NCI-H82 (cell line): ENCODE measurements around the gene C11orf86.
"Not testable (repeated sequence)": the region's sequence is repeated elsewhere in the genome, so short reads cannot be mapped to it uniquely, and the experiment has no call there.

Experiments used
- DNase-seq: peaks from one replicate; lab custom pipeline; 2025; lab: John Stamatoyannopoulos, UW

The C11orf86 gene

DNA sequence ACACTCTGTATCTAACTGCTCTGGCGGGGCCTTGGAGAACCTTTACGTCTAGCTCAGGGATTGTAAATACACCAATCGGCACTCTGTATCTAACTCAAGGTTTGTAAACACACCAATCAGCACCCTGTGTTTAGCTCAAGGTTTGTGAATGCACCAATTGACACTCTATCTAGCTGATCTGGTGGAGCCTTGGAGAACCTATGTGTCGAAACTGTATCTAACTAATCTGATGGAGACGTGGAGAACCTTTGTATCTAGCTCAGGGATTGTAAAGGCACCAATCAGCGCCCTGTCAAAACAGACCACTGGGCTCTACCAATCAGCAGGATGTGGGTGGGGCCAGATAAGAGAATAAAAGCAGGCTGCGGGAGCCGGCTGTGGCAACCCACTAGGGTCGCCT lies 14.3 kb downstream of the C11orf86 start:
- DNase-seq, result not testable (repeated sequence)

DNA sequence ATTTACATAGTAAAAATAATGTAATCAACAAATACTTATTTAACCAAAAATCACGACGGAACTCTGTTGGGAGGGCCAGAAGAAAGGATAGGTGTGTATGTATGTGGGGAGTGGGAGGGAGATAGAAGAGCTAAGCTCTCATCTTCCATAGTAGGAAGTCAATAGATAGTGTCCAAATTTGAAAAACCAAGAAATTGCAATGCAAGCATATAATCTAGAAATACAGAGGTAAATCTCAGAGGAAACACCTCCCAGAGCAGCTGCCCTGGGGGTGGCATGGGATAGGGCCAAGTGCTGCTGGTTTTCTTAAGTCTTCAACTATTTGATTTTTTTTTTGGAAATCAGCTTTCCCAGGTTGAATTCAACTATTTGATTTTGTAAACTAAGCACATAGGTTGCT lies 16.9 kb downstream of the C11orf86 start:
- DNase-seq, result no peak

DNA sequence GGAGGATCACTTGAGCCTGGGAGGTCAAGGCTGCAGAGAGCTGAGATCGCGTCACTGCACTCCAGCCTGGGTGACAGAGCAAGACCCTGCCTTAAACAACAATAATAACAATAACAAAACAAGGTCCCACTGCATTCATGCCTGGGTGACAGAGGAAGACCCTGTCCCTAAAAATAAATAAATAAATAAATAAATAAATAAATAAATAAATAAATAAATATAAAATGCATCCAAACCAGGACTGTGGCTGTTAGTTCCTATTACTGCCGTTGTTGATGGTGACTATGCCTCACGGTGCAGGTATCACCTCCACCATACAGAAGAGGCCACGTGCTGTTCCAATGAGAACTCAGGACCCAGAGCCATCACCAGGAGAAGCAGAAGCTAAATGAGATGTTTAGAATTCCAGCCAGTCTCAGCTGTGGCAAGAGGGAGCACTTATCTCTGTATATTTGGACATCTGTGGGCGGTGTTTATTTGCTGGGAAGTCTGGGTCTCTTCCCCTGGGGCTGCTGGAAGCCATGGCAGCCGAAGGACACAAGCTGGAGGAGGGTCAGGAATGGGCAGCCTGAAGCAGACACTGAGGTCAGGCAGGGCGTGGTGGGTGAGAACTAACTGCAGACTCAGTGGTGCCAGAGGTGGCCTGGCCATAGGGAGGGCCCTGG lies 21.6 kb downstream of the C11orf86 start:
- no peak for DNase-seq

DNA sequence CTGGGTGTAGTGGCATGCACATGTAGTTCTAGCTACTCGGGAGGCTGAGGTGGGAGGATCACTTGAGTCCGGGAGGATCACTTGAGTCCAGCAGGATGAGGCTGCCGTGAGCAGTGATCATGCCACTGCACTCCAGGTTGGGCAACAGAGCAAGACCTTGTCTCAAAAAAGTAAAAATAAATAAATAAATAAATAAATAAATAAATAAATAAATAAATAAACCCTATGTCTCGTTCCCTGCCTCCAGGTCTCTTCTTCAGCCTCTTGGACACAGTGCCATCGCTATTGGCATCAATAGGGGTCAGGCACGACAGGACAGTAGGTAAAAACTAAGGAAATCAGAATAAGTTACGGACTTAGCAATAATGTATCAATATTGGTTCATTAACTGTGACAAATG lies 24.5 kb downstream of the C11orf86 start:
- no peak for DNase-seq

DNA sequence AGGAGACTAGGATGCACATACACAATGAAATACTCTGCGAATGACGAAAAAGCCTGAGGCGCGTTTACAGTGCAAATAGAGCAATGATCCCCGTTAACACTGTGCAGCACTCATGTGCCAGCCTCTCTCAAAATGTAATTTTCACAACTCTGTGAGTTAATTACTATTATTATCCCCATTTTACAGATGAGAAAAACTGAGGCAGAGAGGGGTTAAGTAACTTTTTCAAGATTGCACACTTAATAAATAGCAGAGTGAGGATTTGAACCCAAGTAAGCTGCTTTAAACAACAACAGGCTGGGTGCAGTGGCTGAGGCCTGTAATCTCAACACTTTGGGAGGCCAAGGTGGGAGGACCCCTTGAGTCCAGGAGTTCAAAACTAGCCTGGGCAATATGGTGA lies 26.2 kb downstream of the C11orf86 start:
- DNase-seq, result no peak

DNA sequence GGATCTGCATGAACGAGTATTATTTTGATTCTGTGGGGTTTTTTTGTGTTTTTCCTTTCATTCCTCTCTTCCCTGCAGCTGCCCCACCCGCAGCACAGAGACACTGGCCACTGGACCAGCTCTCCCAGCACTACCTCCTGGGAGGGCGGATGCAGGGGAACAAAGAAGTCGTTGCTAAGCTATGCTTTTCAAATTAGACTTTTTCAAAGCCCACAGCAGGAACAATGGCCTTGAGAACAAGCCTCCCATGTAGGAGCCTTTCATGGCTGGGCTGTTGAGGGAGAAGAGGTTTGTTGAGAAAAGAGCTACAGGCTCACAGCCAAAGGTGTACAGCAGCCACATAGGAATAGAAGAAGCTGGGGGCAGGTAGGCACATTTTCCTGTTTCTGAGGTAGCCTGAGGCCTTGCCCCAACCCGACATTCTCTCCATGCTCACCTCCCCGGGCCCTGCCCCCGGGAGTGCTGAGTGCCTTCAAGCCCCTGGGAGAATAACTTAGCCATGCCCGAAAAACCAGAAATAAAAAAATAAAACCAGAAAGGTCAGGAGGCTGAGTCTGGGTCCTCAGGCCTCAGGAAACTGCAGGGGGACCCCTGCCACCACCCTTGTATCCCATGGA lies 27.3 kb downstream of the C11orf86 start:
- no peak for DNase-seq

DNA sequence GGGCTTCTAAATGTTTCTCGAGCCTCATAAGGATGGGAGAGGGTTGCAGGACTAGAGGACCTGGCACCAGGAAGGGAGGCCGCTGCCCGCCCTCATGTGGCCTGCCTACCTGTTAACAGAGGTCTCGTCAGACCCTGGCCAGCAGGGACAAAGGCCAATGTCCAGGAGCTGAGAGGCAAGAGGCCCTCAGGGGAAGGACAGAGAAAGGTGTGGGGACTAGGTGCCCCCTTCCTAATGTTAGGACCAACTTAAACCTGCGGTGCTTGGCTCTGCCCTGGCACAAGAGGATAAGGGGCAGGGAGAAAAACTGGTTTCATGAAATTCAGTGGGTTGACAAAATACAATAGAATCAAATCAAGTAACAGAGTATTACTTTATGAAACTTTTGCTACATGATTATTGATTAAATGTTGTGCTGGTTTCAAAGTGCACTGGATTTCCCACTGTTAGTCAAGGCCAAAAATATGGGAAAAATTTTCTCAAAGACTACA lies 27.9 kb downstream of the C11orf86 start:
- DNase-seq, result no peak

DNA sequence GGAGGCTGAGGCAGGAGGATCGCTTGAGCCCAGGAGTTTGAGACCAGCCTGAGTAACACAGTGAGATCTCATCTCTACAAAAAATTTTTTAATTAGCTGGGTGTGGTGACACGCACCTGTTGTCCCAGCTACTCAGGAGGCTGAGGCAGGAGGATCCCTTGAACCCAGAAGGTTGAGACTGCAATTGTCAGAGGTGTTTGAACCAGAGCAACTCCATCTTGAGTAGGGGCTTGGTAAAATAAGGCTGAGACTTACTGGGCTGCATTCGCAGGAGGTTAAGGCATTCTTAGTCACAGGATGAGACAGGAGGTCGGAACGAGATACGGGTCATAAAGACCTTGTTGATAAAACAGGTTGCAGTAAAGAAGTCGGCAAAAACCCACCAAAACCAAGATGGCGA lies 30.1 kb downstream of the C11orf86 start:
- DNase-seq, result not testable (repeated sequence)

DNA sequence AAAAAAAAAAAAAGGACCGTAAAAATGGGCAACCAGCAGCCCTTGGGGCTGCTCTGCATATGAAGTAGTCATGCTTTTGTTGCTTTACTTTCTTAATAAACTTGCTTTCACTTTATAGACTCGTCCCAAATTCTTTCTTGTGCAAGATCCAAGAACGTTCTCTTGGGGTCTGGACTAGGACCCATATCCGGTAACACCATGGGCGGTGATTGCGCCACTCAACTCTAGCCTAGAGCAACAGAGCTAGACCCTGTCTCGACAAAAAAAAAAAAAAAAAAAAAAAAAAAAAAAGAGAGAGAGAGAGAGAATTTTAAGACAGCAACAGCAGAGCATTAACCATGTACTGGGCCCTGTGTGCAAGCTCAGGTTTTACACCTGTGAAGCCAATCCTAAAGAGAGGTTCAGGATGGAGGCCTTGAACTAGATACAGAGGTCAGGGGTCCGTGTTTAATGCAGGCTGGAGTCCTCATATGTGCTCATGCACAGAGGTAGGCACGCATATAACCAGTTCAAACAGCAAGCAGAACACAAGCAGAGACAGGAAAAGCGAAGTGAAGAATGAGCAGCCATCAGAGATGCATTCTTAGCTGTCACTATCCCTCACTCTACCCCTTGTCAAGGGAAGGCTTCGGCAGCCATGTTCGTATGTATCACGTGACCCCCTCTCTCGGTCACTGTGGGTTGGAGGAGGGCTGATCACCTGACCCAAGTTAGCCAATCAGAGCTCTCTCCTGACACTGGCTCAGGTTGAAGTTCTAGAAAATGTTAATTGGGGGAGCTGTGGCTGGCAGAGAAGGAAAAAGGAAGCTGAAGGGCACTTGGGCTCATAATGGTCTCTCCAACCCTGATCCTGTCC lies 31.2 kb downstream of the C11orf86 start:
- DNase-seq, result peak; percentile 60

DNA sequence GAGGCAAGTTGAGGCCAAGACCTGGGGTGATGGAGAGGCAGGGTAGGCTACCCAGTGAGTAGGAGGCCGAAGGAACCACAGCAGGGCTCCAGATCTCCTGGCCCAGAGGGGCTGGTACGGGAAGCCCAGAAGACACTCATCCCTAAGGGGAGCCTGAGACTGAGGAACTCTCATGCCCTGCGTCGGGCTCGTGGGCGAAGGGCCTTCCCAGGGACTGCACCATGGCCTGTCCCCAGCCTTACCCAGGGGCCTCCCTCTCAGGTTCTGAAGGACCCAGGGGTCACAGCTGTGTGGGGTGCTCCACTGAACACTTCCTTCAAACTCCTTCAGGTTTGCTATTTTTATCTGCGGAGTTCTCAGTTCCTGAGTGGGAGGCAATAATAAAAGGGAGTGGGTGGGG lies 32.0 kb downstream of the C11orf86 start:
- no peak for DNase-seq

DNA sequence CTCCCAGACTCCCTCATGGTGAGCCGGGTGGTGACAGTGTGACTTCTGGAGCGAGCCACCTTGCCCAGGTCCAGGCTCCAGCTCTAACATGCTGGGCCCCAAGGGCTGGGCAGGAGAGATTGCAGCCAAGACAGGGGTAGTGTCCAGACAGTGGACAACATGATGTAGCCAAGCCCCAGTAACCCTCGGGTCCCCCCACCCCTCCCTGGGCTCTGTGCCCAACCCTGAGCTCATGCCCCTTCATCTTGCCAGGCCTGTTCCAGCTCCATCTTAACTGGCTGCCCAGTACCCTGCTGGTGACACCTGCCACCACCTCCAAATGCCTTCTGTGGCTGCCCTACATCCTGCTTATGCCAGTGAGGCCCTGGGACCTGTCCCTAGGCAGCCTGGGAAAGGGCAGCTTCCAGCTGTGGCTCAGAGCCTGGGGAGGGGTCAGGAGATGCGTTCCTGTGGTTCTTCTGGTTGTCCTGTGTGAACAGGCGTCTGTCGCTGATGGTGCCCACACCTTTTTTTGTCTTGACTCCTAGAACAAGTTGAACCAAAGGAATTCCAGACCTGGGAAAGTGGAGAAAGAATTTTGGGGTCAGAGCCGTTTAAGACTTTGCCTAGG lies 35.3 kb downstream of the C11orf86 start:
- DNase-seq, result no peak

DNA sequence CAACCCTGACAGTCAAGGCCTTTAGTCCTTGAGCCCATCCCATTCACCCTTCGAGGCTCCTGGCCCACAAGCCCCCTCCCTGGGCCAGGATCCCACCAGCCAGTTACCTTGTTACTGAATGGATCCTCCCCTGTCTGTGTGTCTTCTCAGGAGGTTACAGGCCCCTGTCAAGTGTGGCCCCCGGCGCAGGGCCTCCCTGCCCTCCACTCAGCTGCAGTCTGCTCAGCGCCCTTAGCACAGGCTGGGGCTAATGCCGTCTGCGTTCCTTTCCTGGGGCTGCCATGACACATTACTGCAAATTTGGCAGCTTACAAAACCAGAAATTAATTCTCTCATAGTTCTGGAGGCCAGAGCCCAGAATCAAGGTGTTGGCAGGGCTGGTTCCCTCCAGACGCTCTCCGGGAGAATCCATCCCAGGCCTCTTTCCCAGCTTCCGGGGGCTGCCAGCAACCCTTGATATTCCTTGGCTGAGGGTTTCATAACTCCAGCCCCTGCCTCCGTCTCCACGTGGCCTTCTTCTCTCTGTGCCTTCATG lies 38.5 kb downstream of the C11orf86 start:
- no peak for DNase-seq

DNA sequence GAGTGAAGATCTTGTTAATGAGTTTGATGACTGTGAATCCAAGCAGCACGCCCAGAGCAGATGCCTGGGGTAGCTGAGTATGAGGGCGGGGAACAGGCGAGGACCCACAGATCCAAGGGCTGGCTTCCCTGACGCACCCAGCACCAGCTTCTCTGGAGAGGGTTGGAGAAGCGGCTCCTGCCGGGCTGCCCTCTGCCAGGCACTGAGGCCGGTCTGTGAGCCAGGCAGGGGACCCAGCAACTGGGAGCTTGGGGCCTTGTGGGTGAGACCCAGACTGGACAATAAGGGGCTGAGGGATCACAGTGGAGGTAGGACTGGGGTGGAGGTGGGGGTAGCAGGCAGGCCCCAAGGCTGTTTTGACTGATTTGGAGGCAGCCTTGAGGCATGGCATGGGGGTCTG lies 39.2 kb downstream of the C11orf86 start:
- DNase-seq, result no peak

DNA sequence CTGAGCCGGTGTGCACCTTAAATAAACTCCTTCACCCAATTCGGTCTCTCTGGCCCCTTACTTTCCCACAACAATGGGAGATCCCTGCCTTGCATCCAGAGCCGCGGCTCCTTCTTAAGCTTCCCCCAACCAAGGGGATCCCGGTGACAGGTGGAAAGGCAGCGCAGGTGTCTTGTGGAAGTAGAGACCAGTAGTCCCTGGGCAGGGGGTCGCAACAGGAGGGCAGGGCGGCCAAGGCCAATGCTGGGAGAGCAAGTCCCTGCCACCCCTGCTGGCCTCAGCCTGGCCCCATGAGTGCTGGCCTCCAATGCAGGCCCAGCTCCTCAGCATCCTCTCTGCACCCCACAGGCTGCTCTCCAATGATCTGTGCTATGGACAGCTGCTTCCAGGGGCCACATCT lies 39.9 kb downstream of the C11orf86 start:
- no peak for DNase-seq

DNA sequence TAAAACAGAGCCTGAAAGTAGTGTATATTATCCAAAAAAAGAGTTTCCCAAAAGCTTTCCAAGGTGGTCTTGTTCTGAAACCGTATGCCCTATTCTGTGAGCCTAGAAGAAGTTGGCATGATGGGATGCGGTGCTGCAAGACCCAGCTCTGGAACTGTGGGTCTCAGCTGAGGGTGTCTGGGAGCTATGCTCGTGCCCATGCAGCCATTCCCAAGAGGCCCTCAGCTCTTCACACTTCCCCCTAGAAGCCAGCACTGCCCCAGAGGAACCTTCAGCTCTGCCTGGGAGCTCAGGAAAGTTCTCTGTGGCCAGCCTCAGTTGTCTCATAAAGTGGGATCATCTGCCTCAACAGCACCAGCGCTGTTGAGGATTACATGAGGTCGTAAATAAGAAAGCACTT lies 41.4 kb downstream of the C11orf86 start:
- DNase-seq, result no peak

DNA sequence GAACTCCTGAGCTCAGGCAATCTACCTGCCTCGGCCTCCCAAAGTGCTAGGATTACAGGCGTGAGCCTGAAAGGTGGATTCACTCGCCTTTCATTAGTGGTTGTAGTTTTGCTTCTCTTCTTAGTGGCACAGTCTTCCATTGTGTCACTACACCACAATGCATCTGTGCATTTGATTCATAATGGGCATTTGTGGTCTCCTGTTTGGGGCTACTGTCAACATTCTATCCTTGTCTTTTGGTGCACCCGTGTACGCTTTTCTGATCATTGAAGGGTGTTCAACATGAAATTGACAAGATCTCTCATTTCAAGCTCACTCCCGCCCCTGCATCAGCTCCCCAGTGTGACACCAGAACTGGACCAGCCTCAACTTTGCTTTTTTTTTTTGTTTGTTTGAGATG lies 45.8 kb downstream of the C11orf86 start:
- DNase-seq, result no peak

DNA sequence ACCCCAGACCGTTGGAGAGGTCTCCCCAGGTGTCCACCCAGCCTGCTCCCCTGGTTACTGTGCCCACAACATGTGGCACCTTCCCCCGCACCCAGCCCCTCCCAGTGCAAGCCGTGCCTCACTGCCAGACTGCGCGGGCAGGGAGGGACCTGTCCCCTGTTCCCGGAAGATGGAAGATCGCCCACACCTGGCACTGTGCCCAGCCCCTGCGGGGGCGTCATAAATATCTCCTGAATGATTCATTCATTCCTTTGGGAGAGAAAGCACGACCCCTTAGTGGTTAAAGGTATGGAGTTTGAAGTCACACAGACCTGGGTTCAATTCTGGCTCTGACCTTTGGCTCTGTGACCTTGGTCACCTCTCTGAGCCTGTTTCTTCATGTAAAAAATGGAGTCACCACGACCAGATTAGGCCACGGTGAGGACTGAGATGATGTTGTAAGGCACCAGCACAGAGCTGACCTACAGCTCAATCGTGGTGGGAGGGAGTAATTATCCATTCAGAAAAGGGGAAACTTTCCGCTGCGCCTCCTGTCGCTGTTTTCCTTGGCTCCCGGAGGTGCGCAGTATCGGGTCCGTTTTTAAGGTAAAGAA lies 47.3 kb downstream of the C11orf86 start:
- DNase-seq, result no peak

DNA sequence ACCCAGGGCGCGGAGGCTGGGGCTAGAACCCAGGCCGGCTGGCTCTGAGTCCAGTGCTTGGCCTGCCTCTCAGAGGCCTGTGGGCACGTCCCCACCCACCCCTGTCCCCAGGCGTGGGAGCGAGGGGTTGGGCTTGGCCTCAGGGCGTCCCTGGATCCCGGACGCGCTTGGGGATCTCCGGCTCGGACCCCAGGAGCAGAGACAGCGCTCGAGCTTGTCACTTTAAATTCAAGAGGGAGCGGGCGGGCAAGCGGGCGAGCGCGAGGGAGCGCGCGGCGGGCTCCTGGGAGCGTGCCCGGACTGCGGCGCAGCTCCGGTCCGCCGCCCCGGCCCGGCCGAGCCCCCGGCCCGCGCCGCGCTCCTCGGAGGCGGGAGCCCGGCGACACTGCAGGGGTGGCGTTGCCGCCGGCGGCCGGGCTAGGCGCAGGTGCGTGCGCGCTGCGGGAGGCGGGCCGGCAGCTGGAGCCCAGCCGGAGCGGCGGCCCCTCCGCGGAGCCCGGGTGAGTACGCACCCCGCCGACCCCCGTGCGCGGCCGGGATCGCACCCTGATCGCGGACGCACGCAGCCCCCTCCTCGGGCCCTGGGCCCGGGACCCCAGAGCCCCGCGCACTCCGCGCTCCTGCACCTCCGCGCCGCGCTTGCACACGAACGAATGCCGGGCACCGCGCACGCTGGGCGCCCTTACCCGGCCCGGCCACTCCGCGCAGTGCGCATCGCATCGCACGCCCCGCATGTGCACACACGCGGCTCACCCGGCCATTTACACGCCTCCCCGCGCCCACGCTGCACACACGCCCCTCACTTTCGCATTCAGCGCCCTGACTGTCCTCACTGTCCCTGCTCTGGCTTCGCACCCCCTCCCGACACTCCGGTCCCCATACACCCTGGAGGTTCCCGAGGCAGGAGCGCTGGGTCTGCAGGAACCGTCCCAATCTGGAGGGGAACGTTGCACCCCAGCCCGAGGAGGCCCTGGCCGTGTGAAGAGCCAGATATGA lies 48.2 kb downstream of the C11orf86 start, which contains the start of gene SYT12:
SYT12 (plus strand) TSS at position 174 of the 996 bp plus-strand sequence. CDS start 7,011 bp downstream, outside the sequence.
- no peak for DNase-seq

DNA sequence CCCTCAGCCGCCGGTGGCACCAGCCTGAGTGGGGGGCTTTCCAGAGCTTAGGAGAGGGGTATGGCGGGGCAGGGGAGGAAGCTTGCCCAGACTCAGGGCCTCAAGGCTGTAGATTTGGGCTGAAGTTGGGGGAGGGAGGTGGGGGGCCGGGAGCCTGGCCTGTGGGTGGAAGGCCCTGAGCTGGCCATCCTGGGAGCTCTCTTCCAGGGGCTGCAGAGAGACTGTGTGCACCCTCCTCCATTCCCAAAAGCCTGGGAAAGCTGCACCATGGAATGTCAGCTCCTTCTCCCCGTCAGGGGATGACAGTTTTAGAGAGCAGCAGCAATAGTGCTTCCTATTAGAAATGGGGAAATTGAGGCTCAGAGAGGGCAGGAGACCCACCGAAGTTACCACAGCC lies 48.9 kb downstream of the C11orf86 start:
- no peak for DNase-seq

DNA sequence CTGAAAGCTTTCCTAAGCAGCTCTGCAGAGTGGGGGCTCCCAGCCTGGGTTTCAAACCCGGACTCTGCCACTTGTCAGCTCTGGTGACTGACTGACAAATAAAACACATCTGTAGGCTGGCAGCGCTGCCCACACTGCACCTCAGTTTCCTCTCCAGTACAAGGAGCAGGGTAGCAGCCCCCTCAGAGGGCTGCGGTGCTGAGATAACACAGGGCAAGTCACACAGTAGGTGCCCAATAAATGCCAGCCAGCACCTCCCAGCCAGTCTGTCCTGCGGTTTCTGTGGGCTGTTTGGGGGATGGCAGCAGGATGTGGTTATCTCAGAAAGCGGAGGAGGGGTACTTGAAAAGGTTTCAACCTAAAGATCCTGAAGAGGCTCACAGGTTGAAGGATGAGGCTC lies 49.3 kb downstream of the C11orf86 start:
- no peak for DNase-seq
